Ramos (cell line): ENCODE data around the gene SMAD7.

Source experiments
- in situ Hi-C: fragments of 300-500 bp; cut with MboI; formaldehyde crosslinking; loops from one replicate; pipeline ENCODE4 v1.14.3; 2022; ENCODE audit warnings: low sequenced_read_pairs; ENCODE audit not compliant: unreplicated experiment

The SMAD7 gene

GRCh38 chr18:48987821-48988220, 37.1 kb upstream of the SMAD7 start:
- in situ Hi-C loops: no loop called here

- in situ Hi-C loops: no loop called here
Measured at GRCh38 chr18:48986851-48987761, 36.3 kb upstream of the SMAD7 start.

GRCh38 chr18:48985161-48985560, 34.4 kb upstream of the SMAD7 start:
- in situ Hi-C loops: no loop called here

- in situ Hi-C loops: no loop called here
Measured at GRCh38 chr18:48983793-48984437, 33.1 kb upstream of the SMAD7 start.

GRCh38 chr18:48982266-48982665, 31.5 kb upstream of the SMAD7 start:
- in situ Hi-C loops: no loop called here

GRCh38 chr18:48979944-48980890, 29.5 kb upstream of the SMAD7 start:
- in situ Hi-C loops: no loop called here

- in situ Hi-C loops: no loop called here
Measured at GRCh38 chr18:48977914-48978313, 27.1 kb upstream of the SMAD7 start.

- in situ Hi-C loops: no loop called here
Measured at GRCh38 chr18:48975817-48976649, 25.3 kb upstream of the SMAD7 start.

- in situ Hi-C loops: no loop called here
Measured at GRCh38 chr18:48975120-48975816, 24.5 kb upstream of the SMAD7 start.

- in situ Hi-C loops: no loop called here
Measured at GRCh38 chr18:48974304-48975119, 23.7 kb upstream of the SMAD7 start.

- in situ Hi-C loops: no loop called here
Measured at GRCh38 chr18:48973731-48974130, 23.0 kb upstream of the SMAD7 start.

GRCh38 chr18:48968412-48969215, 17.8 kb upstream of the SMAD7 start:
- in situ Hi-C loops: no loop called here

GRCh38 chr18:48967545-48967944, 16.8 kb upstream of the SMAD7 start:
- in situ Hi-C loops: no loop called here

GRCh38 chr18:48966523-48966922, 15.8 kb upstream of the SMAD7 start:
- in situ Hi-C loops: no loop called here

- in situ Hi-C loops: no loop called here
Measured at GRCh38 chr18:48963586-48964470, 13.1 kb upstream of the SMAD7 start.

- in situ Hi-C loops: no loop called here
Measured at GRCh38 chr18:48962994-48963561, 12.3 kb upstream of the SMAD7 start.
